Neuron (in vitro differentiated cells): ENCODE results near the gene RXRB.

Experiments used
- H2AFZ ChIP-seq: one replicate; pipeline ENCODE4 v1.6.1; 2013; ENCODE audit warnings: low read depth, mild to moderate bottlenecking, inconsistent platforms, low read length, moderate library complexity
- H3K27me3 ChIP-seq: one replicate; pipeline ENCODE4 v1.6.1; 2013; ENCODE audit warnings: low read length; ENCODE audit not compliant: insufficient read depth
- H3K36me3 ChIP-seq: one replicate; pipeline ENCODE4 v1.6.1; 2013; ENCODE audit warnings: low read length; ENCODE audit not compliant: insufficient read depth
- H3K4me1 ChIP-seq: one replicate; pipeline ENCODE4 v1.6.1; 2013; ENCODE audit warnings: low read length; ENCODE audit not compliant: insufficient read depth
- H3K4me3 ChIP-seq: 2 replicates; pipeline ENCODE4 v1.5.1; 2013; ENCODE audit warnings: mild to moderate bottlenecking, low read length, moderate library complexity
- H3K9me3 ChIP-seq: one replicate; pipeline ENCODE4 v1.6.1; 2013; ENCODE audit warnings: low read length

RXRB gene

GRCh38 chr6:33217681-33218080 lies 17.2 kb upstream of the RXRB start:
- Histone ChIP-seq H2AFZ (no peak overlapping the region), H3K27me3 (no peaks in the 10 kb centered on the region), H3K4me1 (peaks cover 24% of the 10 kb centered on the region), H3K36me3 (no peaks in the 10 kb centered on the region), H3K4me3 (no peak overlapping the region), H3K9me3 (no peaks in the 10 kb centered on the region)

GRCh38 chr6:33217246-33217645 lies 16.8 kb upstream of the RXRB start:
- H3K27me3 ChIP-seq: no peaks in the 10 kb centered on the region
- H3K9me3 ChIP-seq: no peaks in the 10 kb centered on the region
- H3K4me1 ChIP-seq: peaks cover 29% of the 10 kb centered on the region

GRCh38 chr6:33216117-33216649 lies 15.7 kb upstream of the RXRB start:
- Histone ChIP-seq H3K36me3 (peaks cover 11% of the 10 kb centered on the region), H2AFZ (no peak overlapping the region), H3K9me3 (no peaks in the 10 kb centered on the region), H3K27me3 (no peaks in the 10 kb centered on the region), H3K4me3 (no peak overlapping the region), H3K4me1 (peaks cover 38% of the 10 kb centered on the region)

More at GRCh38 chr6:33217246-33217645, 16.8 kb upstream of the RXRB start:
- no peak overlapping the region for H2AFZ ChIP-seq
- H3K36me3 ChIP-seq: peaks cover 2% of the 10 kb centered on the region
- no peak overlapping the region for H3K4me3 ChIP-seq

- no peak overlapping the region for H3K4me3 ChIP-seq
- H2AFZ ChIP-seq: no peak overlapping the region
- no peaks in the 10 kb centered on the region for H3K27me3 ChIP-seq
- no peaks in the 10 kb centered on the region for H3K9me3 ChIP-seq
- H3K36me3 ChIP-seq: peaks cover 17% of the 10 kb centered on the region
- H3K4me1 ChIP-seq: peaks cover 44% of the 10 kb centered on the region
Measured at GRCh38 chr6:33215271-33216116, 15.0 kb upstream of the RXRB start.

GRCh38 chr6:33213989-33214335 lies 13.5 kb upstream of the RXRB start:
- no peaks in the 10 kb centered on the region for H3K27me3 ChIP-seq

GRCh38 chr6:33213166-33213988 lies 12.9 kb upstream of the RXRB start:
- Histone ChIP-seq H3K27me3 (no peaks in the 10 kb centered on the region), H3K36me3 (peaks cover 34% of the 10 kb centered on the region), H3K4me3 (peak overlapping the region; percentile 3), H2AFZ (no peak overlapping the region), H3K4me1 (peaks cover 64% of the 10 kb centered on the region), H3K9me3 (no peaks in the 10 kb centered on the region)

More at GRCh38 chr6:33213989-33214335, 13.5 kb upstream of the RXRB start:
- Histone ChIP-seq H3K4me1 (peaks cover 60% of the 10 kb centered on the region), H2AFZ (no peak overlapping the region), H3K4me3 (no peak overlapping the region), H3K36me3 (peaks cover 32% of the 10 kb centered on the region), H3K9me3 (no peaks in the 10 kb centered on the region)

- H2AFZ ChIP-seq: no peak overlapping the region
- H3K9me3 ChIP-seq: no peaks in the 10 kb centered on the region
- no peaks in the 10 kb centered on the region for H3K27me3 ChIP-seq
- H3K36me3 ChIP-seq: peaks cover 34% of the 10 kb centered on the region
- peaks cover 64% of the 10 kb centered on the region for H3K4me1 ChIP-seq
- peak overlapping the region; percentile 3 for H3K4me3 ChIP-seq
Measured at GRCh38 chr6:33212857-33213165, 12.3 kb upstream of the RXRB start.

- Histone ChIP-seq H3K27me3 (no peaks in the 10 kb centered on the region), H3K4me1 (peaks cover 64% of the 10 kb centered on the region), H3K36me3 (peaks cover 34% of the 10 kb centered on the region), H3K9me3 (no peaks in the 10 kb centered on the region), H3K4me3 (no peak overlapping the region), H2AFZ (no peak overlapping the region)
Measured at GRCh38 chr6:33211666-33212422, 11.4 kb upstream of the RXRB start.

GRCh38 chr6:33211136-33211535 lies 10.7 kb upstream of the RXRB start:
- Histone ChIP-seq H3K27me3 (no peaks in the 10 kb centered on the region), H2AFZ (no peak overlapping the region), H3K4me1 (peaks cover 69% of the 10 kb centered on the region), H3K4me3 (no peak overlapping the region), H3K9me3 (no peaks in the 10 kb centered on the region), H3K36me3 (peaks cover 34% of the 10 kb centered on the region)

GRCh38 chr6:33209856-33210255 lies 9.4 kb upstream of the RXRB start:
- Histone ChIP-seq H3K36me3 (peaks cover 34% of the 10 kb centered on the region), H3K9me3 (no peaks in the 10 kb centered on the region), H3K4me3 (no peak overlapping the region), H3K27me3 (no peaks in the 10 kb centered on the region), H2AFZ (no peak overlapping the region), H3K4me1 (peaks cover 77% of the 10 kb centered on the region)

- no peaks in the 10 kb centered on the region for H3K9me3 ChIP-seq
- H3K4me3 ChIP-seq: peak within 1 kb of the TSS; percentile 89
- H3K36me3 ChIP-seq: peaks cover 41% of the 10 kb centered on the region
- H2AFZ ChIP-seq: no peak within 1 kb of the TSS
- H3K27me3 ChIP-seq: no peaks in the 10 kb centered on the region
- peaks cover 76% of the 10 kb centered on the region for H3K4me1 ChIP-seq
Measured at GRCh38 chr6:33208091-33208967, 7.9 kb upstream of the RXRB start, which contains the start of gene RING1. TSS of gene RING1 (plus strand) at chr6:33208500. CDS start at chr6:33208823, 323 bp downstream.

- Histone ChIP-seq H2AFZ (no peak overlapping the region), H3K4me1 (peaks cover 75% of the 10 kb centered on the region)
Measured at GRCh38 chr6:33207552-33208090, 7.2 kb upstream of the RXRB start.

More at GRCh38 chr6:33207552-33208090, 7.2 kb upstream of the RXRB start:
- Histone ChIP-seq H3K4me3 (peak overlapping the region; percentile 89), H3K9me3 (no peaks in the 10 kb centered on the region), H3K36me3 (peaks cover 47% of the 10 kb centered on the region), H3K27me3 (no peaks in the 10 kb centered on the region)
